Stimulated activated CD8-positive, alpha-beta memory T cell treated with anti-CD3 and anti-CD28 coated beads, Interleukin-15, amount 100 ng/mL, for 24 hours (primary cell): ENCODE results near the gene USF3.

Experiments used
- DNase-seq: peaks from one replicate; pipeline ENCODE4 v3.0.0-alpha.2; 2020; ENCODE audit warnings: low read depth

The USF3 gene

GRCh38 chr3:113606539-113607218 is 89.8 kb downstream of the USF3 start:
- DNase-seq, result no peak

- DNase-seq, result no peak
These were observed 93.6 kb downstream of the USF3 start for GRCh38 chr3:113602836-113603235.

- DNase-seq, result no peak
These were observed 94.2 kb downstream of the USF3 start for GRCh38 chr3:113602256-113602655.

- no peak for DNase-seq
These were observed 95.2 kb downstream of the USF3 start for GRCh38 chr3:113601240-113601639.

- no peak for DNase-seq
These were observed 95.8 kb downstream of the USF3 start for GRCh38 chr3:113600418-113601182.
